Measurements from ENCODE around the gene PIGR. TPM values are rescaled to one million over a fixed set of nuclear protein-coding genes. Genes with fewer than 3 reads are reported as not detected.

The PIGR gene
- total RNA-seq, 1 experiment from 2014 or later = not detected

- H3K27ac Mint-ChIP-seq = no peak overlapping the region; a peak in 1 of 7 replicates
- no peaks in the 10 kb centered on the region for H3K9me3 Mint-ChIP-seq
- no peak overlapping the region for H4K5ac ChIP-seq (ENCODE audit: insufficient read length, low read depth, low read length)
Measured at GRCh38 chr1:206900149-206900548, 46.1 kb downstream of the PIGR start.

More at GRCh38 chr1:206900149-206900548, 46.1 kb downstream of the PIGR start:
- H2BK15ac ChIP-seq (ENCODE audit: low read depth, low read length) = no peak overlapping the region
- no peak overlapping the region for H2BK20ac ChIP-seq (ENCODE audit: low read depth, low read length, poor library complexity, severe bottlenecking)
- H3K27ac ChIP-seq (ENCODE audit: insufficient read length, low read depth, low read length) = no peak overlapping the region
- H2AFZ ChIP-seq (ENCODE audit: low read length) = no peak overlapping the region
- DNase-seq = no peak
- no peak overlapping the region for H3K4ac ChIP-seq (ENCODE audit: low read depth, low read length)
- H4K91ac ChIP-seq (ENCODE audit: insufficient read length, low read depth, low read length) = no peak overlapping the region
- H3K56ac ChIP-seq (ENCODE audit: insufficient read length, low read depth, low read length) = no peak overlapping the region
- H2AK5ac ChIP-seq (ENCODE audit: insufficient read length, low read length) = no peak overlapping the region
- no peaks in the 10 kb centered on the region for H3K27me3 ChIP-seq (ENCODE audit: insufficient read depth, low read length)
- Mint-ChIP-seq H3K4me1 (peaks cover 7 to 8% of the 10 kb centered on the region in 2 experiments; a peak in 3 of 4 replicates), H3K4me3 (no peak overlapping the region), H3K36me3 (ENCODE audit: insufficient read depth in 1 of 3, low read depth in 3 of 3) (no peaks in the 10 kb centered on the region), H3K27me3 (ENCODE audit: low read depth) (peaks cover 26% of the 10 kb centered on the region)
- no peaks in the 10 kb centered on the region for H3K79me1 ChIP-seq (ENCODE audit: insufficient read depth, low read depth, low read length, poor library complexity, severe bottlenecking)
- H3K4me2 ChIP-seq (ENCODE audit: insufficient read depth, insufficient read length, low read length) = no peak overlapping the region
- no peak overlapping the region for H2BK12ac ChIP-seq (ENCODE audit: insufficient read length, low read depth, low read length)
- no peak for TF ChIP-seq CTCF (conservative IDR thresholded peaks at IDR 0.05)
- H3K79me2 ChIP-seq (ENCODE audit: insufficient read depth, low read length) = no peaks in the 10 kb centered on the region
- no peaks in the 10 kb centered on the region for H3K9me3 ChIP-seq (ENCODE audit: control insufficient read depth, low read depth, low read length)
- H2BK120ac ChIP-seq (ENCODE audit: low read depth, low read length, poor library complexity, severe bottlenecking) = no peak overlapping the region
- H3K23me2 ChIP-seq (ENCODE audit: insufficient read length, low read depth, low read length, poor library complexity, severe bottlenecking) = no peaks in the 10 kb centered on the region
- no peaks in the 10 kb centered on the region for H3K4me1 ChIP-seq (ENCODE audit: insufficient read depth, low read length)
- H2BK5ac ChIP-seq (ENCODE audit: insufficient read length, low read length) = no peak overlapping the region
- H4K20me1 ChIP-seq (ENCODE audit: control insufficient read depth, insufficient read depth, insufficient read length) = no peaks in the 10 kb centered on the region
- no peak overlapping the region for H4K8ac ChIP-seq (replicated peaks; ENCODE audit: insufficient read length, low read depth, low read length)
- H3T11ph ChIP-seq (ENCODE audit: low read length) = no peak overlapping the region
- no peak overlapping the region for H3K23ac ChIP-seq (ENCODE audit: insufficient read length, low read depth, low read length)
- no peak overlapping the region for H3K9ac ChIP-seq (ENCODE audit: extremely low read depth, insufficient read length, low read length)
- H3K18ac ChIP-seq (ENCODE audit: insufficient read length, low read depth, low read length) = no peak overlapping the region
- WGBS (ENCODE audit: extremely low coverage, insufficient read length, low lambda C conversion rate) = no CpG with 5 or more reads among the region's 7 CpGs
- no peak overlapping the region for H3K14ac ChIP-seq (ENCODE audit: insufficient read depth, low read length)

Data from H9 (cell line).